Neural progenitor cell (in vitro differentiated cells): ENCODE measurements around the gene AHRR. TPM values are rescaled to one million over a fixed set of nuclear protein-coding genes. Genes with fewer than 3 reads are reported as not detected.

Experiments
- DNase-seq: peaks from one replicate; pipeline ENCODE4 v3.0.0-alpha.2; 2016; ENCODE audit warnings: low spot score
- H2AFZ ChIP-seq: fragments of 200-600 bp; sonication (generic); replicated peaks from 2 replicates; pipeline ENCODE4 v1.6.1; 2016; ENCODE audit warnings: antibody characterized with exemption
- H3F3A ChIP-seq: fragments of 200-600 bp; sonication (generic); 2 replicates; pipeline ENCODE4 v1.6.1; 2016; ENCODE audit warnings: antibody characterized with exemption, low read depth
- H3K27ac ChIP-seq: fragments of 200-600 bp; sonication (generic); 2 replicates; pipeline ENCODE4 v1.5.1; 2016; ENCODE audit warnings: mild to moderate bottlenecking
- H3K27me3 ChIP-seq: fragments of 200-600 bp; sonication (generic); 2 replicates; pipeline ENCODE4 v1.6.1; 2016; ENCODE audit warnings: mild to moderate bottlenecking, moderate library complexity
- H3K36me3 ChIP-seq: fragments of 200-600 bp; sonication (generic); 2 replicates; pipeline ENCODE4 v1.5.1; 2016
- H3K4me1 ChIP-seq: fragments of 200-600 bp; sonication (generic); 2 replicates; pipeline ENCODE4 v1.6.1; 2016; ENCODE audit warnings: mixed run types
- H3K4me2 ChIP-seq: fragments of 200-600 bp; sonication (generic); 2 replicates; pipeline ENCODE4 v1.6.1; 2016
- H3K4me3 ChIP-seq: fragments of 200-600 bp; sonication (generic); 2 replicates; pipeline ENCODE4 v1.5.1; 2016
- H3K79me2 ChIP-seq: fragments of 200-600 bp; sonication (generic); 2 replicates; pipeline ENCODE4 v1.6.1; 2016; ENCODE audit warnings: low read depth
- H3K9ac ChIP-seq: fragments of 200-600 bp; sonication (generic); 2 replicates; pipeline ENCODE4 v1.6.1; 2016
- H3K9me3 ChIP-seq: fragments of 200-600 bp; sonication (generic); 2 replicates; pipeline ENCODE4 v1.5.1; 2016; ENCODE audit warnings: low read depth
- H4K20me1 ChIP-seq: fragments of 200-600 bp; sonication (generic); 2 replicates; pipeline ENCODE4 v1.6.1; 2016; ENCODE audit warnings: low read depth
- H3K27ac Mint-ChIP-seq: 3 replicates; pipeline ENCODE4 v1.8.0; 2021; ENCODE audit warnings: mixed read lengths
- H3K27me3 Mint-ChIP-seq: 2 replicates; pipeline ENCODE4 v1.8.0; 2022; ENCODE audit warnings: low read depth, mild to moderate bottlenecking, inconsistent platforms, moderate library complexity, mixed read lengths; ENCODE audit not compliant: insufficient read depth
- H3K36me3 Mint-ChIP-seq: 3 replicates; pipeline ENCODE4 v1.8.0; 2021; ENCODE audit warnings: mixed read lengths
- H3K4me1 Mint-ChIP-seq: 3 replicates; pipeline ENCODE4 v1.8.0; 2021; ENCODE audit warnings: mixed read lengths
- H3K4me3 Mint-ChIP-seq: 3 replicates; pipeline ENCODE4 v1.8.0; 2021; ENCODE audit warnings: mild to moderate bottlenecking, moderate library complexity, mixed read lengths
- H3K9me3 Mint-ChIP-seq: 3 replicates; pipeline ENCODE4 v1.8.0; 2020; ENCODE audit warnings: mixed read lengths
- CTCF ChIP-seq: fragments of 200-600 bp; sonication (generic); IDR thresholded peaks from 2 replicates; pipeline ENCODE4 v1.5.1; 2017; ENCODE audit warnings: antibody characterized with exemption, mild to moderate bottlenecking
- EZH2 ChIP-seq: fragments of 200-600 bp; sonication (generic); IDR thresholded peaks from 2 replicates; pipeline ENCODE4 v1.6.1; 2017; ENCODE audit warnings: antibody characterized with exemption, mild to moderate bottlenecking, moderate library complexity
- EZH2phosphoT487 ChIP-seq: fragments of 200-600 bp; sonication (generic); IDR thresholded peaks from 2 replicates; pipeline ENCODE4 v1.6.1; 2017; ENCODE audit warnings: antibody characterized with exemption
- total RNA-seq: library from RNA; depleted of rRNA; stranded (reverse); fragments of >200 nt; gene quantifications from 2 replicates; pipeline ENCODE4 v1.2.3, GENCODE V29; 2015; ENCODE audit warnings: low replicate concordance

The AHRR gene
- total RNA-seq, 1 donor from 2014 or later: 0.34 TPM

- Mint-ChIP-seq H3K27ac (no peak overlapping the region), H3K4me3 (no peak overlapping the region), H3K27me3 (peaks cover 3% of the 10 kb centered on the region), H3K9me3 (no peaks in the 10 kb centered on the region), H3K4me1 (no peaks in the 10 kb centered on the region), H3K36me3 (no peaks in the 10 kb centered on the region)
- no peak for DNase-seq
- Histone ChIP-seq H2AFZ (no peak overlapping the region), H3K27ac (no peak overlapping the region), H3K79me2 (no peaks in the 10 kb centered on the region), H3K9ac (no peak overlapping the region), H3K9me3 (peaks cover 11% of the 10 kb centered on the region), H3K4me1 (no peaks in the 10 kb centered on the region), H3F3A (no peaks in the 10 kb centered on the region), H3K27me3 (no peaks in the 10 kb centered on the region), H4K20me1 (no peaks in the 10 kb centered on the region), H3K4me2 (no peak overlapping the region), H3K4me3 (no peak overlapping the region), H3K36me3 (no peaks in the 10 kb centered on the region)
- no peak for TF ChIP-seq EZH2
- no peak for TF ChIP-seq EZH2phosphoT487
- TF ChIP-seq CTCF: no peak
These were observed 43.0 kb downstream of the AHRR start for GRCh38 chr5:364497-364896.

- H3K9me3 ChIP-seq: peaks cover 11% of the 10 kb centered on the region
- TF ChIP-seq EZH2: no peak
- no peak for TF ChIP-seq CTCF
- TF ChIP-seq EZH2phosphoT487: no peak
- H2AFZ ChIP-seq: no peak overlapping the region
- no peak overlapping the region for H3K4me3 ChIP-seq
- Mint-ChIP-seq H3K27me3 (peaks cover 5% of the 10 kb centered on the region), H3K9me3 (no peaks in the 10 kb centered on the region), H3K4me3 (no peak overlapping the region), H3K27ac (no peak overlapping the region), H3K4me1 (no peaks in the 10 kb centered on the region), H3K36me3 (no peaks in the 10 kb centered on the region)
- H3F3A ChIP-seq: no peaks in the 10 kb centered on the region
- H3K36me3 ChIP-seq: no peaks in the 10 kb centered on the region
- no peak for DNase-seq
- H3K4me2 ChIP-seq: no peak overlapping the region
- H3K27ac ChIP-seq: no peak overlapping the region
- no peaks in the 10 kb centered on the region for H4K20me1 ChIP-seq
- H3K4me1 ChIP-seq: no peaks in the 10 kb centered on the region
- H3K27me3 ChIP-seq: peaks cover 5% of the 10 kb centered on the region
- no peak overlapping the region for H3K9ac ChIP-seq
- H3K79me2 ChIP-seq: no peaks in the 10 kb centered on the region
These were observed 45.2 kb downstream of the AHRR start for GRCh38 chr5:366541-367357.

- Mint-ChIP-seq H3K4me1 (no peaks in the 10 kb centered on the region), H3K36me3 (no peaks in the 10 kb centered on the region), H3K4me3 (no peak overlapping the region), H3K9me3 (no peaks in the 10 kb centered on the region), H3K27me3 (peaks cover 7% of the 10 kb centered on the region), H3K27ac (no peak overlapping the region)
- Histone ChIP-seq H3K4me3 (no peak overlapping the region), H3K79me2 (no peaks in the 10 kb centered on the region), H3K4me1 (no peaks in the 10 kb centered on the region), H3K4me2 (no peak overlapping the region), H3K27ac (no peak overlapping the region), H3F3A (no peaks in the 10 kb centered on the region), H4K20me1 (no peaks in the 10 kb centered on the region), H3K27me3 (peaks cover 13% of the 10 kb centered on the region), H3K9me3 (peaks cover 11% of the 10 kb centered on the region), H2AFZ (no peak overlapping the region), H3K36me3 (no peaks in the 10 kb centered on the region), H3K9ac (no peak overlapping the region)
- no peak for DNase-seq
- TF ChIP-seq EZH2 (no peak), EZH2phosphoT487 (no peak), CTCF (no peak)
These were observed 46.0 kb downstream of the AHRR start for GRCh38 chr5:367358-368130.
